Activated CD8-positive, alpha-beta memory T cell treated with anti-CD3 and anti-CD28 coated beads for 24 hours (primary cell): Measurements from ENCODE around the gene CPTP.

ENCODE experiments used
- DNase-seq: peaks from one replicate; pipeline ENCODE4 v3.0.0-alpha.2; 2020

The CPTP gene

GRCh38 chr1:1336931-1337792, 12.6 kb downstream of the CPTP start:
- DNase-seq: no peak

- DNase-seq: peak; percentile 73
These were observed 13.2 kb downstream of the CPTP start for GRCh38 chr1:1337793-1338147.

GRCh38 chr1:1338278-1338677, 13.7 kb downstream of the CPTP start:
- no peak for DNase-seq

- no peak for DNase-seq
These were observed 15.6 kb downstream of the CPTP start for GRCh38 chr1:1340185-1340584.

GRCh38 chr1:1340791-1341548, 16.4 kb downstream of the CPTP start:
- no peak for DNase-seq

- DNase-seq: no peak
These were observed 17.0 kb downstream of the CPTP start for GRCh38 chr1:1341549-1342021.

GRCh38 chr1:1342061-1342562, 17.5 kb downstream of the CPTP start:
- no peak for DNase-seq

- no peak for DNase-seq
These were observed 18.0 kb downstream of the CPTP start for GRCh38 chr1:1342584-1343115.

- no peak for DNase-seq
These were observed 19.3 kb downstream of the CPTP start for GRCh38 chr1:1343811-1344421.

- DNase-seq: peak; percentile 68
These were observed 20.2 kb downstream of the CPTP start for GRCh38 chr1:1344655-1345361.

GRCh38 chr1:1345384-1345783, 20.8 kb downstream of the CPTP start:
- no peak for DNase-seq

- DNase-seq: no peak
These were observed 21.4 kb downstream of the CPTP start for GRCh38 chr1:1345860-1346500.

GRCh38 chr1:1346501-1346890, 21.9 kb downstream of the CPTP start:
- DNase-seq: no peak

GRCh38 chr1:1347026-1347595, 22.5 kb downstream of the CPTP start:
- no peak for DNase-seq

GRCh38 chr1:1347663-1348419, 23.2 kb downstream of the CPTP start:
- no peak for DNase-seq

- peak; percentile 67 for DNase-seq
These were observed 24.0 kb downstream of the CPTP start for GRCh38 chr1:1348420-1349255.

GRCh38 chr1:1349256-1350012, 24.8 kb downstream of the CPTP start, which contains the start of gene DVL1:
Gene DVL1 (minus strand): TSS chr1:1349418. CDS start chr1:1349065, 353 bp downstream.
- DNase-seq: peak; percentile 88

GRCh38 chr1:1351511-1352427, 27.2 kb downstream of the CPTP start:
- no peak for DNase-seq
